K562 treated with DMSO at 1 percent for 48 hours (cell line): ENCODE measurements around the gene CFAP52. TPM values are rescaled to one million over a fixed set of nuclear protein-coding genes. Genes with fewer than 3 reads are reported as not detected.

ENCODE experiments used
- total RNA-seq: library from RNA; unstranded; fragments of 300-600 nt; gene quantifications from 2 replicates; pipeline ENCODE4 v1.2.3, GENCODE V29; 2022; ENCODE audit warnings: low replicate concordance; ENCODE audit errors: extremely low read depth

CFAP52 gene, protein sequence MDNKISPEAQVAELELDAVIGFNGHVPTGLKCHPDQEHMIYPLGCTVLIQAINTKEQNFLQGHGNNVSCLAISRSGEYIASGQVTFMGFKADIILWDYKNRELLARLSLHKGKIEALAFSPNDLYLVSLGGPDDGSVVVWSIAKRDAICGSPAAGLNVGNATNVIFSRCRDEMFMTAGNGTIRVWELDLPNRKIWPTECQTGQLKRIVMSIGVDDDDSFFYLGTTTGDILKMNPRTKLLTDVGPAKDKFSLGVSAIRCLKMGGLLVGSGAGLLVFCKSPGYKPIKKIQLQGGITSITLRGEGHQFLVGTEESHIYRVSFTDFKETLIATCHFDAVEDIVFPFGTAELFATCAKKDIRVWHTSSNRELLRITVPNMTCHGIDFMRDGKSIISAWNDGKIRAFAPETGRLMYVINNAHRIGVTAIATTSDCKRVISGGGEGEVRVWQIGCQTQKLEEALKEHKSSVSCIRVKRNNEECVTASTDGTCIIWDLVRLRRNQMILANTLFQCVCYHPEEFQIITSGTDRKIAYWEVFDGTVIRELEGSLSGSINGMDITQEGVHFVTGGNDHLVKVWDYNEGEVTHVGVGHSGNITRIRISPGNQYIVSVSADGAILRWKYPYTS
- total RNA-seq, result not detected in 2 replicates

DNA sequence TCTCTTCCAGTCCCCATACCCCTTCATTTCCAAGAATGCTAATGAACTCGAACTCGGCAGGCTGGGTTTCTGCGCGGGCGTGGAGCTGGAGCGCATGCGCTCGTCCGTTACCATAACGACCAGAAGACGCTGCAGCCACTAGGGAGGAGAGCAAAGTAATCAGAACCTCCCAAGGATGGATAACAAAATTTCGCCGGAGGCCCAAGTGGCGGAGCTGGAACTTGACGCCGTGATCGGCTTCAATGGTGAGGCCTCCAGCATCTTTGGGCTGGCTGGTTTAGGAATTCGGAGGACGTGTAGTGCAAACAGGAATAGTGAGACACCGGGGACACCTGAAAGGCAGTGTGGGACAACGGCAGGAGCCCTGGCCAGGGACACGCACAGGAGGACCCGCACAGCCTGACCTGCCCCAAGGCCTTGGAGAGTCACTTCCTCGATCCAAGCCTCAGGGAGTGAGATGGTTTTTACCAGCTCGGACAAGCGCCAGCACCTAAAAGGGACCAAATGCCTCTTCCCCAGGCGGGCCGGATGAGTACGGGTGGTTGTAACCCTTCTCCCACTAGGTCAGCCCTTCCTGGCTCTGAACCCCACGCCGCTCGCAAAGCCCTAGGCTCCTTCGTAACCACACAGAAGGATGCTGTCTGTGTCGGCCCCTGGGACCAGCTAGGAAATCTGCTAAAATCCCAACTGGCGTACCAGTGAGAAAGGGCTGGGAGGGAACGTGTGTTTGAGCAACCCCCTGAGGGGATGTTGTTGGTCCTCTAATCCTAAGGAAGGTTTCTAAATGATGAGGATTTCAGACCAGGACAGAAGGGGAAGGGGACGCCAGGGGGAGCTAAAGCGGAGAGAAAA is at the start of gene CFAP52:
Gene CFAP52 (plus strand): TSS at position 122 of the 852 bp plus-strand sequence. CDS start 54 bp downstream, at position 176.

DNA sequence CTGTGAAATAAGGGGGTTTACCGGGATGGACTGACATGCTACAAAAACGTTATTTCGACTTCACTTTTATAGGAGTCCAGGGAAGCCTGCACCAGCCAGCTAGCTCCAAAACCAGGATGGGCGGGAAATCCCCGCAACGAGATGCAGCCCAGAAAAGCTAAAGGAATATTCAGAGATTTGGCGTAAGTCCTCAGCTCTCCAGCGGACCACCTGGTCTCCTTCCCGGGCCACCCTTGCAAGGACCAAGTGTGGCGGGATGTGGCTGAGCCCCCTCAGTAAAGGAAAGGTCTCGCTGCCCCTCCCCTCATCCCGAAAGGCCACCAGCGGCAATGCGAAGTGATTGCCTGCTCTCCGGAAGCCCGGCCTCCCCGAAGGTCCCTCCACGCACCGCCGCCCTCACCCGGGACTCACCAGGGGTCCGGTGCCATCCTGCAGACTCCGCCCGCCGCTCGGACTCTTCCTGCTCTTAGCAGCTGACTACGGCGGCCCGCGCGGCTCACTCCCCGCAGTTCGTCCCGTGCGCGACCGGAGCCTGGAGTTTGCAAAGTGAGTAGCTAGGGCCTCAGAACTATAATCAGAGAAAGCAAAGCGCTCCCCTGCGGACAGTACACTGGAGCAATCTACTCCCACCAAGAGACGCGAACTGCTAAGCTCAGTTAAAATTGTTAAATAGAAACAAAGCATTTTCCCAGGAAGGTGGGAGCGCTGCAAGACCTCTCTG is 901 bp upstream of the CFAP52 start, which contains the start of gene STX8:
Gene STX8 (minus strand): TSS at position 440 of the 721 bp plus-strand sequence. CDS start 12 bp downstream, at position 428.

DNA sequence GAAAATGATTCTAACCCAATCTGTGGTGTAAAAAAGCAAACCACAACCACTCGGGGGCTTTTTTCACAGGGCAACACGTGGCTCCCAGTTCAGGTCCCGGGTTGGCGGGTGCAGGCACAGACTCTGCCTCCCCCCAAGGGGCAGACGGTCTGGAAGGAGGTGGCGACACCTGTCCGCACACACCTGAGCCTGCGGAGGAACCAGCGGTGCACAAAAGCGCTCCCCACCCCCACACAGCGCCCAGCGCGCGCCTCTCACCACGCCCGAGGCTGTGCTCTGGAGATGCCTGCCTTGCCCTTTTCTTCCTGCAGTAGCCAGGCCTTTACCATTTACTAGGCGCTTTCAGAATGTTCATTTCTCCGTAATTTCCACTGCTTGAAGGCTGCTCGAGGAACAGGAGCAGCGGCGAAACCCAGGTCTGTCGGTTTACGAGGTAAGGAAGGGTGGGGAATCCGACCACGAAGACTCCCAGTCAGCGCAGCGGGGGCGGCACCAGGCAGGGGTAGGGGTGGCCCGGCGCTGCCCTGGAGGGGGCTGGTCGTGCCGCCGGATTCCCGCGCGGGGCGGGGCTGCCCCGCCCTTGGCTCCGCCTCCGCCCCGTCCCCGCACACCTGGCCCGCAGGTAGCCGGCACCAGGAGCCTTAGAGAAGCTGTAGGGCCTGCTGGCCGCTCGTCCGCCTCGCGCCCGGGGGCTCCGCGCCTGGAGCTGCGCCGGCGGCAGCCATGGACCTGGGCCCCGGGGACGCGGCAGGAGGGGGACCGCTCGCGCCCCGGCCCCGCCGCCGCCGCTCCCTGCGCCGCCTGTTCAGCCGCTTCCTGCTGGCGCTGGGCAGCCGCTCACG is 68.7 kb downstream of the CFAP52 start, which contains the start of gene USP43:
Gene USP43 (plus strand): TSS at position 608 of the 842 bp plus-strand sequence. CDS start 116 bp downstream, at position 724.

Other genes starting within 250 kb of the CFAP52 start
- gene STX8, start 822 bp upstream of the CFAP52 start, total RNA-seq, result not detected in 2 replicates
- gene USP43, start 68.9 kb downstream of the CFAP52 start, total RNA-seq, result not detected in 2 replicates
- gene DHRS7C, start 214.9 kb downstream of the CFAP52 start, total RNA-seq, result not detected in 2 replicates
- not detected in 2 replicates for gene GSG1L2, start 245.4 kb downstream of the CFAP52 start, total RNA-seq
- not detected in 2 replicates for gene GLP2R, start 249.3 kb downstream of the CFAP52 start, total RNA-seq